HG03565 (cell line): ENCODE data around the gene GABRB3.

Source experiments
- ATAC-seq: cut with Tn5 transposase; IDR thresholded peaks from one replicate; pipeline ENCODE4 v1.9.1; 2021; ENCODE audit warnings: mild to moderate bottlenecking, moderate library complexity; ENCODE audit not compliant: unreplicated experiment

The GABRB3 gene

DNA sequence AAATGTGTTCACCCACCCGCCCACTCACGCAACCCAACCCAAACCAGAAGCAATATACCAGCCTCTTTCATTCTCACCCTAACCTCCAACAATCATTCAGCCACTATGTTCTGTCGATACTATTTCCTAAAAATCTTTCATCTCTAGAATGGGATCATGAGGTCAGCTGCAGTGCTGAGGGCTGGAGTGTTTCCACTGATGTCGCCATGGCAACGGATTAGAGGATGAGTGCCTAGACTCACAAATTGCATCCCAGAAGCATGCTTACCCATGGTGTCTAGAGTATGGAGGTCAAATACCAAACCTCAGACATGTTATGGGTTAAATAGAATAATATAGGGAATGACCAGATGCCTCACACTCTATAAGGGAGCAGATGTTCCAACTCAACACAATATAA, 138.5 kb downstream of the GABRB3 start:
- no peak for ATAC-seq

DNA sequence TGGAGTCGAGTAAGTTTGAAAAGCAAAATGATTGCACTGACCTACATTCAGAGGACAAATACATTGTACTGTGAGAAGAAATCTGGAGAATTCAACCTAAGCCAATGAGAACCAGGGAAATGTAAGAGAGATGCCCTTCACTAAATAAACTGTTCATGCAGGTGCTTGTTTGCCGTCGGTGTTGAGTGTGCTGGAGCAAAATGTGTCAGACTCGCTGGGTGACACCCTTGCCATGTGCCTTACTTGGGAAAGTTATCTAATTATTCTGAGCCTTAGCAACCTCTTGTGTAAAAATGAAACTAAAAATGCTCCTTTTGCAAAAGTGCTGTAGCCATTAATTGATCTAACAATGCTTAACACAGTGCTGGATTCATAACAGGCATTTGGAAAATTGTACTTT, 140.4 kb downstream of the GABRB3 start:
- no peak for ATAC-seq

DNA sequence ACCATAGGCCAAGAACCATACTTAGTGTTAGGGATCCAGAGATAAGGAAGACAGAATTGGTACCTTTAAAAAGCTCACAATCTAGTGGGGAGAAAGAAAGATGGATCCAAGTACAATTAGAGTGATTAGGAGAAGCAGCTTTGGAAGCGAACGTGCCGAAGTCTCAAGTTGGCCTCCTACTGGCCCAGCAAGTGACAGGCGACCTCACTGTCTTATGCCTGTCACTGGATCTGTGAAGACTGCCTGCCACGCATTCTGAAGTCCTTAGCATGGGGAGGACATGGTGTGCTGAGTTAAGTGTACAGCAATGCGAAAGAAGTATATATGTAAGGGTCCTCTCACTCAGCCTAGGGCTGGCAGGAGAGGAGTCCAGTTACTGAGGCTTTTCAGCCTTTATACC, 141.0 kb downstream of the GABRB3 start:
- ATAC-seq = no peak

- no peak for ATAC-seq
These were observed 142.0 kb downstream of the GABRB3 start for GRCh38 chr15:26630857-26631256.

DNA sequence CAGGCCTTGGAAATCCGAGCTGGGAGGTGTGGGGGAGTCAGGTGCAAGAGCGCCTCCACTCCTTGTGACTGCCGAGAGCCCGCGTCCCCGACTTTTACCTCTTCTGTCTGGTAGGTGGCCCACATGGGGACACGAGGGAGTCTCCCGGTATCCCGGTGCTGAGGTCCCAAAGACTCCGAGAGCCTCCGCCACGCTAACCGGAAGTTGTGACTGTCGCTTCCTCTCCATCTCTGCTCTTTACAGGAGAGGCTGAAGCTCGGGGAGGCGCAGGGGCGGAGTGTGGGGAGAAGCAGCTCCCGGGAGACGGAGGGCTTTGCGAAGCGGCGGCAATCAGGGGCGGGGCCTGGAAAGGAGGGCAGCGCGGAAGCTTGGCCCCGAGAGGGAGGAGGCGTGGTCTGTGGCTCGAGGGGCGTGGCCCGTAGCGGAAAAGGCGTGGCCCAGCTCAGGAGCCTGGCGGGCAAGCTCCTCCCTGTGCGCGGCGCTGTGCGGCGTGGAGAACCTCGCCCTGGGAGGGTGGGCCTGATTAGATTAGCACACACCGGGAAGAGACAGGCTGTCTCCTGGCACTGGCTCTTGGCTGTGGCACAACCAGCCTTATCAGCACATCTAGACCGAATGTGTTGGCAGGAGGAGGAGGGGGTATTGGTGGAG, 143.9 kb downstream of the GABRB3 start:
- ATAC-seq = no peak

DNA sequence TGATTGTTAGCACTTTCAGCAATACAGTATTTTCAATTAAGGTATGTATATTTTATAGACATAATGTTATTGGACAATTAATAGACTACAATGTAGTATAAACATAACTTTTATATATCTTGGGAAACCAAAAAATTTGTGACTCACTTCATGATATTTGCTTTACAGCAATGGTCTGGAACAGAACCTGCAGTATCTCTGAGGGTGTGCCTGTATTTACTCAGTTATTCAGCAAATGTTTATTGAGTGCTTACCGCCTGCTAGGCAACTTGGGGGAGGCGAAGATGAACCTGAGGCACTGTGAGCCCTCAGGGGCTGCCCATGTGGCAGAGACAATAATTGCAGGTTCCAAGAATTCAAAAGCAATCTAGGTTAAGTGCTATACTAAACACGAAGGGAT, 144.8 kb downstream of the GABRB3 start:
- no peak for ATAC-seq

GRCh38 chr15:26624128-26624527, 148.7 kb downstream of the GABRB3 start:
- ATAC-seq = no peak

- ATAC-seq = no peak
These were observed 149.8 kb downstream of the GABRB3 start for GRCh38 chr15:26623071-26623470.

GRCh38 chr15:26621816-26622215, 151.1 kb downstream of the GABRB3 start:
- ATAC-seq = no peak

- ATAC-seq = no peak
These were observed 152.1 kb downstream of the GABRB3 start for GRCh38 chr15:26620528-26621458.

- no peak for ATAC-seq
These were observed 157.0 kb downstream of the GABRB3 start for GRCh38 chr15:26615927-26616302.

DNA sequence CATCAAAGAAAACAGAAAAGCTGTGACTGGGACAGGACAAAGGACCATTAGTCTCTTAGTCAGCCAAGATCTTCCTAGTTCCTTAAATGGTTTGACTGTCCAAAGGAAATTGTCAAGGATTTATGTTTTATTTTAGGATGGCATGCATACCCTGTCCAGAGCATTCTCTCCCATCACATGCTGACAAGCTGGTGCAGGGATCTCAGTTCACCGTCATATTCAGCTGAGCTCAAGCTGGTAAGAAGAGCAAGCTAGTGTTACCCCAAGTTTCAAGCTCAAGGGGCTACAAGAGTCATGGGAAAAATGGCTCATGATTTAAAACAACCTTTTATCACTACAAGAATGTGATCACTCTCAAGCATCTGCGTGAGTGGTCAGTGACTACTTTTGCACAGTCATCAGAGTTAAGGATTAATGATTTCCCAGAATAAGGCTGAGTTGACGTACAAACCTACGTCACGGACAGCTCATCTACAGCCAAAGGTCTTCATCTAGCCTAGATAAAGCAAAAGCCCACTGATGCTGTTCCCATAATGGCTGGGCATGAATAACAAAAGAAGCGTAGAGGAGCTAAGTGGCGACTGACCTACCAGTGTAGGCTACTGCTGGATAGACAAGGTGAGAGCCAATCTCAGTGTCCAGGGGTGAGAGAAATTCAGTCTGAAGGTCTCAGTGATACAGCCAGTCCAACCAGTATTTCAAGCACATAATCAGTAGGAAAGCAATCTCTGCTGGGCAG, 157.5 kb downstream of the GABRB3 start:
- no peak for ATAC-seq

DNA sequence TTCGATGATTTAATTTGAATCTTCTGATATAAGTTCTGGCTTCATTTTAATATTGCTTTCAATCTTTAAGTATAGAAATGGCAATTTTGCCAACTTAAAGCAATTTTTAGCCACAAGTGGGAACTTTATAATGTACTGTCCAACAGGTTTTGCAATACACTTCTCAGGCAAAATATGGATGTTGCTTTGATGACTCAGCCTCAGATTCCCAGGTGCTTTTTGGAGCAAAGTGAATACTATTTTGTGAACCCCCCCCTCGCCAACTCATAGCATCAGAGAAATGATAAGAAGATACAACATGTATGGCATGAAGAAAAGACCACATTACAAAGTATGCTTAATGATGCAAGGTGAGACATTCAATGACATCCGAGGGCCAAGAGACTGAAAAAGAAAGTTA, 158.1 kb downstream of the GABRB3 start:
- ATAC-seq = no peak

GRCh38 chr15:26598704-26599103, 174.2 kb downstream of the GABRB3 start:
- ATAC-seq = no peak

DNA sequence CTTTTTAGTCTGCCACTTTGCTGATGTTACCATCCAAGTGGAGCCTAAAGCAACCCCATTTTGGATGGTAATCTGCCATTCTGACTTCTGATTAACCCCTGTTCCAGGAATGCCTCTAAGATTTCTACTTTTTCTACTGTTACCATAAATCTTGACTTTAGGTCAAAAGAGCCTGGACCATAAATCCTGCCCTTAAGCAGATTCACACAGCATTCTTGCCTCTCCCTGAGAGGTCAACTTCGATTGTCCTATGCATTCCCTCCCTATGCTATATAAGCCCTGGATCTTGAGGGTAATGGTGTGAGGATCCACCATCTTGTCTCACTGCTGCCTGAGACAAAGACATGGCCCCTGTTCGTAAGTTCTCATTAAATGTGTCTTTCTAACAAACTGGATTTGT, 177.3 kb downstream of the GABRB3 start:
- no peak for ATAC-seq

DNA sequence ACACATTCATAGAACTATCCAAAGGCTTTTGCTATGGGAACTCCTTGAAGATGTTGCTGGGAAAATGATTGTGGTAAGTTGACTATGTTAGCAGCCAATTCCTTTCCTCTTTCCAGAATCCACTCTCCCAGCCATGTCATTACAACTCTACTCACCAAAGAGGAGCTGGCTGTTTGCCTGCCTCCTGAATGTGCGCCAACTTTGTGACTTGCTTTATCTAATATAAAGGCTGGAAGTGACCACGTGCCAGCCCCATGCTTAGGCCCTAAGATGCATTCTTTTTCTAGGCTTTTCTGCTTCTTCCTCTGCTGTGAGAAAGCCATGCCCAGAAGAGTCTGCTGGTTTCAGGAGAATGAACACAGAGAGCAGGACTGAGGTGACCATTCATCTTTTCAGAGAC, 182.2 kb downstream of the GABRB3 start:
- no peak for ATAC-seq

DNA sequence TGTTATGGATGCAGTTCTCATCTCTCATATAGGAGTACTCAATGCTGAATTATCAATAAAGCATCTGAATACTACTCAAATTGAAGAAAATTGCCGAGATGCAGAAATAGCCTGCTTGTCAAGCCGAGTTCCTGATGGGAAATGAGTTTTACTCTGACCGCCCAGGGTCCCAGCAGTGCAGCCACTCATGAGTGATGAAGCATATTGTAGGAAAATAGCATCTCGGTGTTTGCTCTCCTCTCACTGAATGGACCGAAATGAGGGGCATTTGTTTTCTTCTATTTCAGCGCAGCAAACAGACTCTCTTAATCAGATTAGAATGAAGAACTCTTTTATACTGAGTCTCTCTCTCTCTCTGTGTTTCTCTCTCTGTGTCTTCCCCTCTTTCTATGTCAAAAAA, 190.0 kb downstream of the GABRB3 start:
- ATAC-seq = no peak

DNA sequence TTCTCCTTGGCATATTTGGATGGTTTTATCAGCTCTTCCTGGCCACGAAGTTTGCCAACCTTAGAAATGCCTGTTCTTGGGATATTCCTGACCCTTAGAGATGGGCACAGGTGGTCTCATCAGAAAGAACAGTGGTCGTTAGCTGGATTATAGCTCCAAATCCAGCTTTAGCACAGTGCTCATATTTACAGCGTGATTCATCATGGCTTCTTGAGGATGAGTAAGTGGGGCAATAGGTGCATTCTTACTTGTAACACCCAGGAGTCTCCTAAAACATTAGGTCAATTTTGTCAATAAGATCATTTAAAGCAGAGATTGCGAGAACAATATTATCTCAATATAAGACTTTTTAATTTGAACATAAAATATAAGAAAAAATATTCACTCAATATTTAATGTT, 191.9 kb downstream of the GABRB3 start:
- ATAC-seq = no peak

DNA sequence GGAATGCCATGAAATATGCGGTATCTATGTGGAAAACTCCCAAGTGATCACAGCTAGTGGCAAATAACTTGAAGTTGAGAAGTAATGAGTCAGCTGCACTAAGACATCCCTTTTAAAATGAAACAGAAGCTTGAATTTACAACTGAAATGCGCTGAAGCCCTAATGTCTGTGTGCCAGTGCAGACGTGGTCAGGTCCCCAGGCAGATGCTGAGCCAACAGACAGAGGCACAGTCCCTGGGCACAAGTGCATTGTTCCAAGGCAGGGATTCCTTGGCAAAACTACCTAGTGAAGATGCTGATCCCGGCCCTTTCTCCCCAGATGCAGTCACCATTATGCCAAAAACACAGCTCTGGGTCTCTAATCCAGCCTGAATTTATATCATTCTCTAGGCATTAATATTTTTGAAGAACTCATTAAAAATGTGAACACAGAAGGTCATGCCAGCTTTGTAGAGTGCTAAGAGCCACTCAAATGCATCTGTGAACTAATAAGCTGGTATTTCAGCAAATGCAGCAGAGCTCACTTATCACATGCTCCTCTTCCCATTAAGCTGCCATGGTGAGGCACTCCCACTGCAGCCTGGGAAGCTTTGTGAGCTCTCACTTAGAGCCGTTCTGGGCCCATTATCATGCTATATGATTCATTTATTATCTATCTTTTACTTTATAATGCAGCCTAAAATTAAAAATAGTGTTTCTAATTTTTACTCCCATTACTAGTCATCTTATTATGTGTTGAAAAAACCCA, 200.1 kb downstream of the GABRB3 start:
- ATAC-seq = no peak

DNA sequence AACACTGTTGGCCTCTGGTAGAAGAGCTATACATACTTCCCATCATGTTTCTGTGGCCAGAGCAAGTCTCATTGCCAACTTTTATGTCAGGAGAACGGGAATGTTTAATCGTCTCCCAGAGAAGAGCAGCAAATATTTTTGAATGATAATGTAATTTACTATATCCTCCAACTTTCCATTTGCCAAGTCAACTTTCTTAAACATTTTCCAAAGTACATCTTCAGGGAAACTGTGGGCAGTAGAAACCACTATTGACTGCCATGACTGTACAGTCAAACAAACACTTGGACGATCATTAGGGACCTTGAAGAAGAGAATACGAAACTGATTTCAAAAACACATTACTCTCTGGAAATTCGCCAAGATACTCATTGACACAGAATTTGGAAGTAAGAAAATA, 201.5 kb downstream of the GABRB3 start:
- no peak for ATAC-seq

DNA sequence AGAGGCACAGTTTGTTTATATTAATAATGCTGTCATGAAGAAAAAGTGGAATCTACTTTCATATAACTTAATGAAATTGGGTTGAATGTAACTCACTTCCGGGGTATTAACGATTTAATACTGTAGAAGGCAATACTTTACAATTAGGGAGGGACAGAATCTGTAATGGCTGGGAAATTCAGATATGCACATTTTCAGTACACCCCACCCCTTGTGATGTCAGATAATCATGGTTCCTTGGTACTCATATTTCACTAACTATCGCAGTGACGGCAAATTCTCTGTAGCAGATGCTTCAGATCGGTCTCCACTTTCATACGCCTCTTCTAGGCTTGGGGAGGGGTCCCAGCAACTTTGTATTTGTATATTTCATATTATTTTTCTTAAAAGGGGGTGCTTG, 207.3 kb downstream of the GABRB3 start:
- ATAC-seq = no peak
